GM18502 (cell line): Measurements from ENCODE around the gene CYBRD1.

Experiments used
- ATAC-seq: cut with Tn5 transposase; IDR thresholded peaks from one replicate; pipeline ENCODE4 v1.9.1; 2021; ENCODE audit warnings: mild to moderate bottlenecking; ENCODE audit not compliant: unreplicated experiment, poor library complexity

Gene CYBRD1

DNA sequence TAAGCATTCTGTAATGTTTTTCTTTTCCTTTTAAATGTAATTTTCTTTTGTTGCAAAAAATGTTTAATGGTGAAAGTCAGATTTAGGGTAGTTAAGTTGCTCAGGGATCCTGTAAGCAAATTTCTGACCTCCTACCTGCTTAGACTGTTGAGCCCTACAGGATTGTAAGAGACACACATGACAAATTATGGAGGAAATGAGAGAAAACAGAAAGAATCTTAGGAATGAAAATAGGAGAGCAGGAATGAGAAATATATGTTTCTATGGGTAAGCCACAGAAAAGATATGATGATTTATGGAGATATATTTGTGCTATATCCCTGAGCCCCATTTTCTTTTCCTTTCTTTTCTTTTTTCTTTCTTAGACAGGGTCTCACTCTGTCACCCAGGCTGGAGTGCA is 28.3 kb downstream of the CYBRD1 start:
- no peak for ATAC-seq

DNA sequence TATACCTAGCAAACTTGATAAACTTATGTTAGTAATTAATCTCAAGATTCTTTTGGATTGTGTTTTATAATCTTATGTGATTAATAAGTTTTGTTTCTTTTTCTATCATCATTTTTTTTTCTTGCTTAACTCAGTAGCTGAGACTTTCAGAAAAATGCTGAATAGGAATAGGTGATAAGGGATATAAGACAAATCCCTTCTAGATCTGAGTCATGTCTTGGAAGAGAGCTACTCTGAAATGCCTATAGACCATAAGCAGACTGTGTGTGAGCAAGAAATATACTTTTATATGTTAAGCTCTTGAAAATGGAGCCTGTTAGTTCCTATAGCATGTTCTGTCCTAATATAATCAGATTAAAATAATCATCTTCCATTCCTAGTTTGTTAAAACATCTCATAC is 29.6 kb downstream of the CYBRD1 start:
- ATAC-seq, result no peak

DNA sequence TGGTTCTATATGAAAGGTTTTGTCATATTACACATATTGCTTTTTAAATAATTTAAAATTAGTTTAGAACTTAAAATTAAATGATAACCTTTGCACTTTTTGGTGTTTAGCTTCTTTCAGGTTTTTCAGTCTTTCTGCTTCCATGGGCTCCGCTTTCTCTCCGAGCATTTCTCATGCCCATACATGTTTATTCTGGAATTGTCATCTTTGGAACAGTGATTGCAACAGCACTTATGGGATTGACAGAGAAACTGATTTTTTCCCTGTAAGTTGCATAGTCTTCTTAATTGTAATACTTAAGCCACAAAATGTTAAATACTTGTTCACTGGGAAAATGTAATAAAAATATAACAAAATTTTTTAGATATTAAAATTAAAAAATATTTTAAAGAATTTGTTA is 31.0 kb downstream of the CYBRD1 start:
- ATAC-seq, result no peak

DNA sequence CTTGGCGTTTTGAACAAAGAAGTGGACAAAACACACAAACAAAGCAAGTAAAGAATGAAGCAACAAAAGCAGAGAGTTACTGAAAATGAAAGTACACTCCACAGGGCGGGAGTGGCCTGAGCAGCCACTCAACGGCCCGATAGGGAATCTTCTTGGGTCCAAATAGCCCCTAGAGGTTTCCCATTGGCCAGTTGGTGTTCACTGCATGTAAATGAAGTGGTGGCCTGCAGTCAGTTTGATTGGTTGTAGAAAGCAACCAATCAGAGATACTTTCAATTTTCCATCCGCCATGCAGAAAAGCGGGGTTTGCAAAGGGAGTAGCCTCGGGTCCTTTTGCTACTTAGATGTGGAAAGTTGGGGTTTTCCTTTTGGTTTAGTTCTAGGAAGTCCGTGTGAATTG is 31.6 kb downstream of the CYBRD1 start:
- ATAC-seq, result no peak

DNA sequence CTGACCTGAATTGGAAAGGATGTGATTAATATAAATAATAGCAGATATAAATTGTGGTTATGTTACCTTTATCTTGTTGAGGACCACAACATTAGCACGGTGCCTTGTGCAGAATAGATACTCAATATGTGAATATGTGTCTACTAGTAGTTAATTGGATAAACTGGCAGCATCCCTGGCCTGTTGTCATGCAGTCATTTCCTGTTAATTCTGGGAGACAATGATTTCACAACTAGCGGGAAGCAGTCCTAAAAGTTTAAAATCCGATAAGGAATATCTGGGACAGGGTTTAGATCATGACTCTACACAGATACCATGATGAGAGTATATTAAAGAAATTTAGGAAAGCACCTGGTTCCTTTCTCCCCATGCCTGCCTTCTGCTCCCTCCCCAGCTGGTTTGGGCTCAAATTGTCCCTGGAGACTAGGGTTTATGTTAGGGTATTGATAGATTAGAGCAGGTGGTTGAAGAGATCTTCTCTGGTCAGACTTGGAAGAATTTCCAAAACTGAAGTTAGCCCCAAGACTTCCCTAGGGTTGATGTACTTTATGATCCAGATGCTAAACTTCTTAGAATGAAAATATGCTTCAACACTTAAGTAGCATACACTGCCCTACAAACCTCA is 32.8 kb downstream of the CYBRD1 start:
- ATAC-seq, result no peak

DNA sequence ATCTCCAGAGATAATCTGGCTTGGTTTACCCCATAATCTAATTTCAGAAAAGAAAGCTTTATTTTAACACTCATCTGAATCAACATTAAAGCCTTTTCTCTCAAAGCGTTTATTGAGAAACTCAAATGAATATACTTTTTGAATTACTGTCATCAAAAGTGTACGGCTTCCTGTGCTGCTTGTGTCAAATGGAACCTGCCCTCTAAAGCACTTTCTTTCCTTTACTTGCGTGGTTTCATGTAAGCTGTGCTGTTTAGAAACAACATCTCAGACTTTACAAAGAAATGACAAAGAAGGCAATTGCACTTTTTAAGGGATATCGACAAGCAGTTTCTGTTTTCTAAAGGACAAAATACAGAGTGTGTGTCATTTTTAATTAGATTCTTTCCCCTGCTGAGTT is 35.1 kb downstream of the CYBRD1 start:
- no peak for ATAC-seq

DNA sequence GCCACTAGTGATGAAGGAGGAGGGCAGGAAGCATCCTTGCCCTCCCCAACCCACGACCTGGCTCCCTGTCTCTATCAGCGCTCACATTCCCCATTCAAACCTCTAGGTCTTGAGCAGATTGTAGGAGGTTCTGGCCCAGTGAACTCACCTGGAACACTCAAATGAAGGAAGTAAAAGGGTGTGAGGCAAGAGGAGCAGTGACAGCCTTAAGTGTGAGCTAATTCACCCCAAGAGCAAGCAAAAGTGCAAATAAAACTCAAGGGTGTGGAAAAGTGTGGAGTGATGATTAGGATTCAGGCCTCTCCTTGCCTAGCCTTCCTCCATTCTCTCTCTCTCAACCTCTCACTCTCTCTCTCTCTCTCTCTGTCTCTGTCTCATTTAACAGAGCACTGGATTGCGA is 41.0 kb downstream of the CYBRD1 start:
- ATAC-seq, result no peak

DNA sequence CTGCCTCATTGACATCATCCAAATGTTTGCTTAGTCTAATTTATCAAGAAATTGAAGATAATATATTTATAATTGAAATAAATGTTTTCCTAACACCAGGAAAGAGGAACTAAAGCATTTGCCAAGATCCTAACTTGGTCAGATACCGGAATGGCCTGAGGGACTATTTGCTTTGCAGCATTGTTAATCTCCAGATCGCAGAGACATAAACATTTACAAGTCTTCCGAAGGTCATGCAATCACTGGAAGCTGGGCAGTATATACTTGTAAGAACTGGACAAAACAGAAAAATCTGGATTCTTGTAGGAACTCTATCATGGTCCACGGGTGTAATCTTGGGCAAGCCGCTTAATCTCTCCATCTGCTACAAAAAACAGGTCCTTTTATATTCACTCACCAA is 42.2 kb downstream of the CYBRD1 start:
- no peak for ATAC-seq

DNA sequence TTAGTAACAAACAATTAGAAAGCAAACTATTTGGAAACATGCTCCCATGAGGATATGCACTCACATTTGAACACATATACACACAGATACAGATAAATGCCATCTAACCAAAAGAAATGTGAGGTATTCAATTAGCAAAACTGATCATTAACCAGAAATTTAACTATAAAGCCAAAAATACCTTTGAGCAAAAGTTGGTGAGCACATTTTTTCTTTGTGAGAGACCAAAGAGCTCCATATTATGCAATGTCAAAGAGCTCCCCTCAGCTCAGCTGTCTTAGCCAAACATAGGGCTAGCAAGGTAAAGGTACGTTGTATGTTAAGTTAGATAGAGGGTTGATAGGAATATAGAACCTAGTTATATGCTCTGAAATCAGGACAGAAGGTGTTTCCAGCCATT is 43.8 kb downstream of the CYBRD1 start:
- ATAC-seq, result no peak

DNA sequence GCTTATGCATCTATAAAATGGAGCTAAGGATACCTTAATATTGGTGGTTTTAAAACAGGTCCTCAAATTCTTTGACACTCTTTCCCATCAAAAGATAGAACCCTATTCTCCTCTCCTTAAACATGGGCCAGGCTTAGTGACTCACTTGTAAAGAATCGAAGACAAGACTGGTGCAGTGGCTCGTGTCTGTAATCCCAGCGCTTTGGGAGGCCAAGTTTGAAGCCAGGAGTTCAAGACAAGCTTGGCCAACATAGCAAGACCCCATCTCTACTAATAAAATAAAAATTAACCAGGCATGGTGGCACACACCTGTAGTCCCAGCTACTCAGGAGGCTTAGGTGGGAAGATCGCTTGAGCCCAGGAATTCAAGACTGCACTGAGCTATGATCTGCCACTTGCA is 44.5 kb downstream of the CYBRD1 start:
- no peak for ATAC-seq

DNA sequence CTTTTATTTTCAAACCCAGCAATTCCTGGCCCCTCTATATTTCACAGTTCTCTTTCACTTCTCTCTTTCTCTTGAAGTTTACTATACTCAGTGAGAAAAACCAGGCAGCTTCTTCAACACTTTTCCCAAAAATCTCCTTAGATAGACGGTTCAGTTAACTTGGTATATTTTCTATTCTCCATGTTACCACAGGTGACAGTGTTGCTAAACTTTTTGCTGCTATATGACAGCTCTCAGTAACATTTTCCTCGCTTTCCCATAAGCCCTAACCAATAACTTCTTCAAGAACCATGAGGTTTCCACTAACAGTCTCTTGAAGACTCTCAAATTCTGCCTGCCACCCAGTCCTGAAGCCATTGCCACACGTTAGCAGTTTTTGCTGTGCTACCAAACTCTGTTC is 45.8 kb downstream of the CYBRD1 start:
- no peak for ATAC-seq

DNA sequence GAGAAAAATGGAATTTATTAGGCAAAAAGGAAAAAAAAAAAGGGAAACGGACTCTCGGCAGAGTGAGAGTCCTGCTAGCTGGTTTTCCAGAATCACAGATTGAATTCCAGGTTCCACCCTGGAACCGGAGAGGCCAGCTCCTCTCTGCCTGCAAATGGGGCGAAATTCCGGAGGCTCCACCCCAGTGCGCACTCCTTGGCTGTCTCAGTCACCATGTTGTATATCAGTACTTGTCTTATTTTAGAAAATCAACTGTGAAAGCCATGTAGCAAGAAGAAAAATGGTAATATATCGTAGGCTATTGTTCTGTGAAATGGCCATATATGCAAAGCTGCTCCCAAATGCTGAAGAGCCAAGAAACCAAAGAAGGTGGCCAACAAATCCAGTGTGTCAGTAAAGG is 49.4 kb downstream of the CYBRD1 start:
- ATAC-seq, result no peak

DNA sequence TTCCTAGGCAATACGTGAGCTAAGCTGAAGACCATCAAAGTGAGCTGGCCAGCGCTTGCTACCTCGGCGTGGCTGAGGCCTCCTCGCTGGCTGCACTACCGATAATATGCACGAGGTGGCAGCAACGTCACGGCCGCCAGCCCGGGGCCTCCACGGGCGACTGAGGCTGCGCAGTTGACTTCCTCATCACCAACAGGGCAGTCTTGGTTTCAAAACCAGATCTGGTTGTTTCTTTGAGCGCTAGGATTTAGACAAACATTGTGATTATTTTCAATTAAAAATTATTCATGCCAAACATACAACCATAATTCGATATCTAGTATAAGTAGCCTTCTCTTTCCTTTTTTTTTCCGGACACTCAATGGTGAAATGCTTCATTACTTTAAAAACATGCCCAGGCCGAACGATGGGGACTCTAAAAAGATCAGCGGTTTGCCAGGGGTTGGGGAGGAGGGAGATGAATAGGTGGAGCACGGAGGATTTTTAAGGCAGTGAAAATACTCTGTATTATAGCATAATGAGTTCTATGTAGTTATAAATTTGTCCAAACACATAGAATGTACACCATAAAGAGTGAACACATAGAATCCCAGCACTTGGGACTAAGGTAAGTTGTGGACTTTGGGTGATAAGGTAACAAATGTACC is 52.0 kb downstream of the CYBRD1 start:
- ATAC-seq, result peak; percentile 84

DNA sequence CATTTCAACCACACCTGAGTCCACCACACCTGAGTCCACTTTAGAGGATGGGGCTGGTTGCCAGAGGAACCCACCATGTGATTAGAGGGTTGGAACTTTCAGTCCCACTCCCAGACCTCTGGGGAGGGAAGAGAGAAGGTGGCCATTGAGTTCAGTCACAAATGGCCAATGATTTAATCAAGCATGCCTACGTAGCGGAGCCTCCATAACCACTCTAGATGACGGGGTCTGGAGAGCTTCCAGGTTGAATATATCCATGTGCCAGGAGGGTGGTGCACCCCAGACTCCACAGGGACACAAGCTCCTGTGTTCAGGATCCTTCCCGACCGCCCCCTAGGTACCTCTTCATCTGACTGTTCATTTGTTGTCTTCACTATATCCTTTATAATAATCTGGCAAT is 53.3 kb downstream of the CYBRD1 start:
- no peak for ATAC-seq

DNA sequence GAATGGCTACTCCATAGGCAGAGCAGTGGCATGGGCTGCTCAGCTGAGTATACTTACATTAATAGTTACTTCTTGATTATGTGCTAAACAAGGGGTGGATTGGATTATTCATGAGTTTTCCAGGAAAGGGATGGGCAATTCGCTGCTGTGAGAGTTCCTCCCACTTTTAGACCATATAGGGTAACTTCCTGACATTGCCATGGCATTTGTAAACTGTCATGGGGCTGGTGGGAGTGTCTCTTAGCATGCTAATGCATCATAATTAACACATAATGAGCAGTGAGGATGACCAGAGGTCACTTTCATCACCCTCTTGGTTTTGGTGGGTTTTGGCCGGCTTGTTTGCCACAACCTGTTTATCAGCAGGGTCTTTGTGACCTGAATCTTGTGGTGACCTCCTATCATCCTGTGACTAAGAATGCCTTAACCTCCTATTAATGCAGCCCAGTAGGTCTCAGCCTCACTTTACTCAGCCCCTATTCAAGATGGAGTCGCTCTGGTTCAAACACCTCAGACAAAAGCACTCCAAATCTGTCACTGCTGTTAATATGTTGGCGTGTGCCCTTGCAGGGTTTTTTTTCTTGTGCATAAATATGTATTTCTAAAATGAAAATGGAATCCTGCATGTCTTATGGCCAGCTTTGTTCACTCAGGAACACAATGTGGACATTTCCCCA is 56.0 kb downstream of the CYBRD1 start:
- ATAC-seq, result no peak

DNA sequence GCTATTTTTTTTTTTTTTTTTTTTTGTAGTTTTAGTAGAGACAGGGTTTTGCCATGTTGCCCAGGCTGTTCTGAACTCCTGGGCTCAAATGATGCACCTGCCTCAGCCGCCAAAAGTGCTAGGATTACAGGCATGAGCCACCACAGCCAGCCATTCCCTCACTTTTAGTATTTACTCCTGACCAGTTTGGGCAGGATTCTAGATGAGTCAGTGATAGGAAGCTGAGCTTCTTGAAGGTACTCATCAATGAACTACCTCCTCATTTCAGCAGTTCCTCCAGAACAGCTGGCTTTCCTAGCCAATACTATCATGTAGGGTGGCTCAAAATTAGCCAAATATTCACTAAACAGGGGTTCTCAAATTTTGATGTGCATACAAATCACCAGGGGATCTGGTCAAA is 57.2 kb downstream of the CYBRD1 start:
- no peak for ATAC-seq

DNA sequence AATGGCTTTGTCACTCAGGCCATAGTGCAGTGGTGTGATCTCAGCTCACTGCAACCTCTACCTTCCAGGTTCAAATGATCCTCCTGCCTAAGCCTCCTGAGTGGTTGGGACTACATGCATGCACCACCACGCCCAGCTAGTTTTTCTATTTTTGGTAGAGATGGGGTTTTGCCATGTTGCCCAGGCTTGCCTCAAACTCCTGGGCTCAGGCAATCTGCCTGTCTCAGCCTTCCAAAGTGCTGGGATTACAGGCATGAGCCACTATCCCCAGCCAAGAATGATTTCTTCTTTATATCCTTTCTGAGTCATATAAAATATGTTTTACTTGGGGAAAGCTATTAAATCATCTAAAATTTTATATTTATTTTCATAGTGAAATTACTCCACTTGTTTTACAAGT is 61.3 kb downstream of the CYBRD1 start:
- no peak for ATAC-seq

DNA sequence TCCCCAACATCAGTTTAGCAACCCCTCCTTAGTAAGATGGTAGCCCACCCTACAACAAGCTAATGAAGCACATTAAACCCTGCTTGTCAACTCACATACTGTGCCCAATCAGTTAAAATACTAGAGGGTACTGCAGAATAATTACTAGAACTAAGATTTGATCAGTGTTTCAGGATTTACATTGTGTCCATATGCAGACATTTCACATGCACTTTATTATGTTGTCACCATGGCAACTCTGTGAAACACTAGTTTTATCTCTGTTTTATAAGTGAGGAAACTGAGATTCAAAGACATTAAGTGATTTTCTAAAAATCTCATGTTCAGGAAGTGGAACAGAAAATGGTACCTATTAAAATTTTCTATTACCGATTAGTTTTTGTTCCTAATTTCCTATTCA is 61.7 kb downstream of the CYBRD1 start:
- no peak for ATAC-seq

DNA sequence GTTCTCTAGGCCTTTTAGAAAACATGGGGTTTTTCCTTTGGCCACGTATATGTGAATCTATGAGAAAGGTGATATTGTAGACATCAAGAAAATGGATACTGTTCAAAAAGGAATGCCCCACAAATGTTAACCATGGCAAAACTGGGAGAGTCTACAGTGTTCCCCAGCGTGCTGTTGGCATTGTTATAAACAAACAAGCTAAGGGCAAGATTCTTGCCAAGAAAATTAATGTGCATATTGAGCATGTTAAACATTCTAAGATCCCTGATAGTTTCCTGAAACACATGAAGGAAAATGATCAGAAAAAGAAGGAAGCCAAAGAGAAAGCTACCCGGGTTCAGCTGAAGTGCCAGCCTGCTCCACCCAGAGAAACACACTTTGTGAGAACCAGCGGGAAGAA is 64.9 kb downstream of the CYBRD1 start:
- ATAC-seq, result no peak

DNA sequence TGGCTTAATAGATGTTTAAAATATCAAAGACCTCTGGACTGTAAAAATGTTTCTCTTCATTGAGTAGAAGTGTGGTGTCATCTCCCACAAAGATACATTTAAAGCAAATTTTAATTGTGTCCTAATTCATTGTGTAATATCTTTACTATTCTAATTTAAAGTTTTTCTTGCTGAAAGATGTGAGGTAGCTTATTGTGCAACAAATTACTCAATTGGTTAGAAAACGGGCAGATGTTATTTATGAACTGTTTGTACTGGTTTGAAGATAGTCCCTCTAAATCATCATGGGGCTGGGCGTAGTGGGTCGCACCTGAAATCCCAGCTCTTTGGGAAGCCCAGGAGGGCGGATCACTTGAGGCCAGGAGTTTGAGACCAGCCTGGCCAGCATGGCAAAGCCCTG is 65.3 kb downstream of the CYBRD1 start:
- no peak for ATAC-seq

DNA sequence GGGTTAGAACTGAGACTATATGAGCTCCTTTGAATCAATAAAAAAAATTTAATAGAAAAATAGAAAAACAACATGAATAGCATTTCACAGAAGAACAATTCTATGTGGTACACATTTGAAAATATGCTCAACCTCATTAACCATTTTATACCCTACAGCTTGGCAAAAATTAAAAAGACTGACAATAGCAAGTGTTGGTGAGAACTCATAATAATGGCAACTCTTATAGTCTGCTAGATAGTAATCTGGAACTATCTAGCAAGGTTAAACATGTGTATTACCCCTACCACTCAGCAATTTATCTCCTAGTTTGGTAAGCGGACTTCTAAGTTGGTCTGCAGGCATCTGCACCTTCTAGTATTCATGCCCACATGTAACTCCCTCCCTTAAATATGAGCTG is 67.8 kb downstream of the CYBRD1 start:
- ATAC-seq, result no peak

DNA sequence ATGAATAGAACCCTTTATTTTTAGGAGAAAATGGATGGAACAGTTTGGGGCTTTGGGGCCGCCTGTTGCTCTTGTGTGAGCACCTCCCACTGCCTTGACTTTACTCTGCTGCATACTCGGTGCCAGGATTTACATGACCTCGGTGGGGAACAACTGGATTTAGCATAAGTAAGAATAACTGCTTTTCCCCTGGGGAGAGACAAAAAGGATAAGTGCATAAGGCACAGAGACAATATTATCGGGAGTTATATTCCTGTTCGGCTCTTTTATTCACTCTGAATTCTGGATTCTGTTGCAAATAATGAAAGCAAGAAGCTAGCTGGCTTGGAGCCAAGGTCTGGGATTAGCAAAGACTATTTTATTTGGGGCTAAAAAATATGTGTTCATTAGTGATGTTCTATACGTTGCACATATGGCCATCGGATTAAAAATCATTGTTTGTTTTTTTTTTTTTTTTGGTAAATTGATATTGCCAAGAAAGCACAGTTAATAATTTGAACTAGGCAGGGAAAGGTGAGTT is 69.8 kb downstream of the CYBRD1 start:
- ATAC-seq, result no peak
